ENCODE data around the gene LPA. TPM values are rescaled to one million over a fixed set of nuclear protein-coding genes. Genes with fewer than 3 reads are reported as not detected.
"Not testable (repeated sequence)": the region's sequence is repeated elsewhere in the genome, so short reads cannot be mapped to it uniquely, and the experiment has no call there.

Gene LPA
- total RNA-seq, 4 donors from 2014 or later = not detected

DNA sequence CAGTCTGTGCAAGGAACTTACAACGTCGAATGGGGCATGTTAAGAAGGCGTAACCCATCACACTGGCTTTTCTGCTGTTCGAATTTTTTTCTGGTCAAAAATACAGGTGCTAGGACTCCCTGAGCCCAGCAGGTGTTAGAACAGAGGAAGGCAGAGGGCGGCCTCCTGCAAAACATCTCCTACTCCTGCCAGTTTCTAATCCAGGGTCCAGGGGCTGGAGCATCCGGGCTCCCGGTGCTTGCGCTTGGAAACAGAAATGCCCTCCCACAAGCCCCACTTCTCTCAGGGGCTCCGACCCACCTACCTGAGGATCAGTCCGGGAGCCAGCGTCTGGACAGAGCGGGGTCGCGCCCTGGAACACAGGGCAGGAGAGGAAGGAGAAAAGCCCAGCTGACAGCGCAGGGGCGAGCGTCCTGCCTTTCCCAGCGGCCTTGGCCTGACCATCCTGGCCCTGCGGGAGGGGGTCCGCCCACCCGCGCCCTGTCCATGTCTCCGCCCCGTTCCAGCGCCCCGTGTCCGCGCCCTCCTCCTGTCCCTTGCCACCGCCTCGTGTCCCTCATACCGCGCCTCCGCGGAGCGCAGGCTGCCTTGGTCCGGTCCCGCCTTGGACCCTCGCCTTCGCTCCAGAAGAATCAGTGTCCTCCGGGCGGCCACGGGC lies 14.8 kb upstream of the LPA start:
- Histone ChIP-seq H3K27me3 (peaks cover 9% of the 10 kb centered on the region), H3K4me1 (no peaks in the 10 kb centered on the region), H3K4me3 (no peak overlapping the region), H3K27ac (no peak overlapping the region), H3K36me3 (no peaks in the 10 kb centered on the region), H3K9me3 (peaks cover 0 to 5% (median 0%) of the 10 kb centered on the region in 3 donors)
- WGBS, 2 donors (ENCODE audit: low coverage in 1 of 2) = 17 to 46% methylated on average over 11 to 17 of the region's 42 CpGs
- TF ChIP-seq, protein P1, sequence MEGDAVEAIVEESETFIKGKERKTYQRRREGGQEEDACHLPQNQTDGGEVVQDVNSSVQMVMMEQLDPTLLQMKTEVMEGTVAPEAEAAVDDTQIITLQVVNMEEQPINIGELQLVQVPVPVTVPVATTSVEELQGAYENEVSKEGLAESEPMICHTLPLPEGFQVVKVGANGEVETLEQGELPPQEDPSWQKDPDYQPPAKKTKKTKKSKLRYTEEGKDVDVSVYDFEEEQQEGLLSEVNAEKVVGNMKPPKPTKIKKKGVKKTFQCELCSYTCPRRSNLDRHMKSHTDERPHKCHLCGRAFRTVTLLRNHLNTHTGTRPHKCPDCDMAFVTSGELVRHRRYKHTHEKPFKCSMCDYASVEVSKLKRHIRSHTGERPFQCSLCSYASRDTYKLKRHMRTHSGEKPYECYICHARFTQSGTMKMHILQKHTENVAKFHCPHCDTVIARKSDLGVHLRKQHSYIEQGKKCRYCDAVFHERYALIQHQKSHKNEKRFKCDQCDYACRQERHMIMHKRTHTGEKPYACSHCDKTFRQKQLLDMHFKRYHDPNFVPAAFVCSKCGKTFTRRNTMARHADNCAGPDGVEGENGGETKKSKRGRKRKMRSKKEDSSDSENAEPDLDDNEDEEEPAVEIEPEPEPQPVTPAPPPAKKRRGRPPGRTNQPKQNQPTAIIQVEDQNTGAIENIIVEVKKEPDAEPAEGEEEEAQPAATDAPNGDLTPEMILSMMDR (IDR thresholded peaks at IDR 0.05) = no peak
- TF ChIP-seq POLR2AphosphoS5 (IDR thresholded peaks at IDR 0.05) (no peak), EP300 (IDR thresholded peaks at IDR 0.05) (no peak), POLR2A (IDR thresholded peaks at IDR 0.05) (no peak)
- ATAC-seq = no peak

DNA sequence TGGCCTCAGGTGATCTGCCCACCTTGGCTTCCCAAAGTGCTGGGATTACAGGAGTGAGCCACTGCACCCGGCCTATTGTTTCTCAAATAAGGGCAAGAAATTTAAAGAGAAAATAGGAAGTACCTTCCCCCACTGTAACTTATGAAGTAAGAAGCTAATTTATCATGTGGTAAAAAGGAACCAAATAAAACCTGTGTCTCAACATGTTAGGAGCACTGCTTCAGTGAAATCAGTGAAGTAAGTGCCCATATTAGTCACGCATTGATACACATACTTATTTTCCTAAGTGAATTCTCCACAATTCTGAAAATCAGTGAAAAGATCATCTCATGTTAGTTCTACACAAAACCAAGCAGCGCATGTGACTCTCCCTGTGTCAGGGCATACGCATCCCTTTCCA lies 14.2 kb upstream of the LPA start:
- no peak for TF ChIP-seq EP300 (IDR thresholded peaks at IDR 0.05)
- TF ChIP-seq, protein P1 (IDR thresholded peaks at IDR 0.05) = no peak
- TF ChIP-seq POLR2AphosphoS5 (IDR thresholded peaks at IDR 0.05) = no peak
- no peak for TF ChIP-seq POLR2A (IDR thresholded peaks at IDR 0.05)
- H3K27me3 ChIP-seq = peaks cover 9% of the 10 kb centered on the region
- no peaks in the 10 kb centered on the region for H3K4me1 ChIP-seq
- H3K36me3 ChIP-seq = no peaks in the 10 kb centered on the region
- no peak overlapping the region for H3K27ac ChIP-seq
- no peak for ATAC-seq
- peaks cover 0 to 10% (median 0%) of the 10 kb centered on the region in 3 donors for H3K9me3 ChIP-seq
- WGBS, 2 donors (ENCODE audit: low coverage in 1 of 2) = 77 to 82% methylated on average over 4 of the region's 4 CpGs
- H3K4me3 ChIP-seq = no peak overlapping the region

DNA sequence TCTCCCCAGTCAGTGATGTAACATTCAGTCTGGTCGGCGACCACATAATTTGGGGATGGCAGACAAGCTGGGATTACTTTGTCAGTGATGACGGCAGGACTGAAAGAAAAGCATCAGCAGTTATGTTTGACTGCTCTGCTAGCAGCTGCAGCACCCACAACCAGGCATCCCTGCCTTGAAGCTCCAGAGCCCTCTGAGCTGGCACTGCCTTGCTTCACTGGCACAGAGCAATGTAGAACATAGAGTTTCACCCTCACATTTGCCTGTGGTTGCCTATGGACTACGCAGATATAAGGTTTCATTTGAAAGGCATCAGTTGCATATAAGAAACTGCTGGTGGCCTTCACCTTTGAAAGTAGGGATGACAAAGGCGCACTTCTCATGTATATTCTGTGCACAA lies 12.3 kb upstream of the LPA start:
- ATAC-seq, H3K27ac ChIP-seq, H3K27me3 ChIP-seq, H3K36me3 ChIP-seq, H3K4me1 ChIP-seq, H3K4me3 ChIP-seq: not testable (repeated sequence)
- peaks cover 0 to 27% (median 0%) of the 10 kb centered on the region in 3 donors for H3K9me3 ChIP-seq
- WGBS, 2 donors (ENCODE audit: low coverage in 1 of 2) = 85 to 93% methylated on average over 4 of the region's 5 CpGs

DNA sequence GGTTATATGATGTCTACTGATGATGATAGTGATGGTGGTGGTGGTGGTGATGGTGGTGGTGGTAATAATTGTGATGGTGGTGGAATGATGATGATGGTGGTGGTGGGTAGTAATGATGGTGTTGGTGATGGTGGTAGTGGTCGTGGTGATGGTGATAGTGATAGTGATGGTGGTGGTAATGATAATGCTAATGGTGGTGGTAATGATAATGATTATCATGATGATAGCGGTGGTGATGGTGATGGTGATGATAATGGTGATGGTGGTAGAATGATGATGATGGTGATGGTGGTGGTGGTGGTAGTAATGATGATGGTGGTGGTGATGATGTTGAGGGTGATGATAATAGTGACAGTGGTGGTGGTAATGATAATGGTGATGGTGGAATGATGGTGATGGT lies 4.5 kb upstream of the LPA start:
- peaks cover 5% of the 10 kb centered on the region for H3K27me3 ChIP-seq
- 70 to 85% methylated on average over 2 of the region's 2 CpGs for WGBS, 2 donors (ENCODE audit: low coverage in 1 of 2)
- TF ChIP-seq POLR2AphosphoS5 (IDR thresholded peaks at IDR 0.05) (no peak), POLR2A (IDR thresholded peaks at IDR 0.05) (no peak), EP300 (IDR thresholded peaks at IDR 0.05) (no peak)

DNA sequence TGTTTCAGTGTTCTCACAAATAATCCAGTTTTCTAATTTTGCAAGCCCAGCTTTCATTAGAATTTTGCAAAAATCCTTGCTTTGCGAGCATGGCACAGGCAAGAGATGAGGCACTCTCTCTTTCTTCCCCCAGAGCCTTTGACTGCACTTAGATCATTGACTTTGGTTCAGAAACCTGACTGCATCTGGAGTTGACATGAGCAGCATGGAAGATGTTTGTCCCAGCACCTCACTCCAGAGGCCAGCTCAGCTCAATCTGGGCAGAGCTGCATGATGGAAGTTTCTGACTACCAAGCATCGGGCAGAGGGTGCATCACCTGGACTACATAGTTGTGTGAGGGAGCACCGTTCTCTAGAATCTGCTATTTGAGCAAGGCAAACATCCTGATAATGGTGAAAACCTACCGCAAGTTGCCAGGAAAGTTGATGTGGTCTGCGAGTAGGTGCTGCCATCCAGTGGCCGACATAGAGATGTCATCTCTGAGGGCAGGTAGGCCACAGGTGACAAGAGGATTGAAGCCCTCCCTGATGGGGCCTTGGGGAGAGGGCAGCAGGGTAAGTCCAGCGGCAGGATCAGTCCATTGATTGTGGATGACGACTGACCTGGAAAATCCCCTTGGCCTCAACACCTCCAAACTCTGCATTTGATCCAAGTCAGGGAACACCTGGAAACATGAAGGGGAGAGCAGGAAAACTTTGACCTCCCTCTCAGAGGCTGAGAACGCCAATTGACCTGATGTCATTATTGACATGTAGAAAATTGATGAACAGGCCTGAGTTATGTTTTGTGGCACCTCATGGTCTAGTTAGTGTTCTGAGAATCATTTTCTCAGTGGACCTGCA lies 3.8 kb upstream of the LPA start:
- ATAC-seq = no peak
- TF ChIP-seq, protein P1 (IDR thresholded peaks at IDR 0.05) = no peak
- no peak for TF ChIP-seq POLR2A (IDR thresholded peaks at IDR 0.05)
- no peak for TF ChIP-seq POLR2AphosphoS5 (IDR thresholded peaks at IDR 0.05)
- no peak for TF ChIP-seq EP300 (IDR thresholded peaks at IDR 0.05)
- 19 to 46% methylated on average over 2 to 4 of the region's 9 CpGs for WGBS, 2 donors (ENCODE audit: low coverage in 1 of 2)

More for the DNA sequence above, 4.5 kb upstream of the LPA start:
- peaks cover 0 to 20% (median 0%) of the 10 kb centered on the region in 3 donors for H3K9me3 ChIP-seq
- H3K4me1 ChIP-seq = no peaks in the 10 kb centered on the region
- no peaks in the 10 kb centered on the region for H3K36me3 ChIP-seq
- no peak for ATAC-seq
- H3K27ac ChIP-seq = no peak overlapping the region
- no peak overlapping the region for H3K4me3 ChIP-seq

More for the DNA sequence above, 3.8 kb upstream of the LPA start:
- Histone ChIP-seq H3K4me1 (no peaks in the 10 kb centered on the region), H3K27ac (no peak overlapping the region), H3K4me3 (no peak overlapping the region), H3K36me3 (no peaks in the 10 kb centered on the region), H3K27me3 (peaks cover 5% of the 10 kb centered on the region), H3K9me3 (peaks cover 0 to 13% (median 0%) of the 10 kb centered on the region in 3 donors)
